Fibroblast of skin of back (primary cell): ENCODE data around the gene KLK5.

Source experiments
- DNase-seq: peaks from one replicate; pipeline ENCODE4 v3.0.0-alpha.2; 2013

KLK5 gene

GRCh38 chr19:50968716-50969412, 16.0 kb upstream of the KLK5 start:
- DNase-seq = no peak

- DNase-seq = no peak
Measured at GRCh38 chr19:50967929-50968715, 15.3 kb upstream of the KLK5 start.

GRCh38 chr19:50964266-50964665, 11.4 kb upstream of the KLK5 start:
- no peak for DNase-seq

- DNase-seq = no peak
Measured at GRCh38 chr19:50963381-50963780, 10.5 kb upstream of the KLK5 start.

GRCh38 chr19:50962245-50962644, 9.4 kb upstream of the KLK5 start:
- DNase-seq = no peak

GRCh38 chr19:50959731-50960500, 7.1 kb upstream of the KLK5 start:
- DNase-seq = no peak

GRCh38 chr19:50957587-50957986, 4.7 kb upstream of the KLK5 start:
- DNase-seq = no peak

GRCh38 chr19:50949861-50950260, 3.0 kb downstream of the KLK5 start:
- DNase-seq = no peak

GRCh38 chr19:50947123-50947522, 5.7 kb downstream of the KLK5 start:
- DNase-seq = no peak

GRCh38 chr19:50944795-50945194, 8.0 kb downstream of the KLK5 start:
- DNase-seq = no peak

GRCh38 chr19:50943074-50943828, 9.6 kb downstream of the KLK5 start:
- DNase-seq = no peak

GRCh38 chr19:50939596-50939995, 13.2 kb downstream of the KLK5 start:
- no peak for DNase-seq

- DNase-seq = peak; percentile 17
Measured at GRCh38 chr19:50933640-50934039, 19.2 kb downstream of the KLK5 start.

- DNase-seq = no peak
Measured at GRCh38 chr19:50932690-50933083, 20.2 kb downstream of the KLK5 start.

GRCh38 chr19:50932018-50932689, 20.7 kb downstream of the KLK5 start:
- no peak for DNase-seq

GRCh38 chr19:50931023-50931422, 21.8 kb downstream of the KLK5 start:
- DNase-seq = no peak

GRCh38 chr19:50928831-50929230, 24.0 kb downstream of the KLK5 start:
- no peak for DNase-seq

- no peak for DNase-seq
Measured at GRCh38 chr19:50926144-50926543, 26.7 kb downstream of the KLK5 start.

GRCh38 chr19:50925734-50926133, 27.1 kb downstream of the KLK5 start:
- DNase-seq = no peak

GRCh38 chr19:50924586-50924985, 28.3 kb downstream of the KLK5 start:
- DNase-seq = no peak

GRCh38 chr19:50922317-50922853, 30.5 kb downstream of the KLK5 start:
- DNase-seq = peak; percentile 65
